Lower lobe of right lung (tissue), 2 donors: Measurements from ENCODE around the gene FGD5. TPM values are rescaled to one million over a fixed set of nuclear protein-coding genes. Genes with fewer than 3 reads are reported as not detected.

Experiments used
- ATAC-seq, 2 donors: fragments of 200-7000 bp; cut with Tn5 transposase; one replicate each; pipeline ENCODE4 v1.9.1; 2020 to 2022; ENCODE audit warnings: mild to moderate bottlenecking in 2 of 2, moderate library complexity in 2 of 2
- DNase-seq: peaks from one replicate; pipeline ENCODE4 v3.0.0-alpha.2; 2020
- H3K27ac ChIP-seq: fragments of 200-600 bp; one replicate; pipeline ENCODE4 v1.8.0; 2022
- H3K27me3 ChIP-seq: fragments of 200-600 bp; one replicate; pipeline ENCODE4 v1.8.0; 2022; ENCODE audit warnings: low read depth
- H3K36me3 ChIP-seq: fragments of 200-600 bp; one replicate; pipeline ENCODE4 v1.8.0; 2022; ENCODE audit warnings: mild to moderate bottlenecking
- H3K4me1 ChIP-seq: fragments of 200-600 bp; one replicate; pipeline ENCODE4 v1.8.0; 2022
- H3K4me3 ChIP-seq: fragments of 200-600 bp; one replicate; pipeline ENCODE4 v1.8.0; 2022; ENCODE audit warnings: mild to moderate bottlenecking
- H3K9me3 ChIP-seq: fragments of 200-600 bp; one replicate; pipeline ENCODE4 v1.8.0; 2022
- CTCF ChIP-seq: fragments of 200-600 bp; IDR thresholded peaks from one replicate; pipeline ENCODE4 v1.8.0; 2022; ENCODE audit warnings: antibody characterized with exemption, mild to moderate bottlenecking
- intact Hi-C: fragments of 100-400 bp; cut with DNase I; formaldehyde crosslinking; loops from one replicate; pipeline ENCODE4 v1.11.0; 2022
- total RNA-seq: library from RNA; stranded (reverse); fragmentation: NEBNext Ultra II Directional; extraction: Animal tissue kit (Norgen Biotek cat#: 25700); gene quantifications from one replicate; pipeline ENCODE4 v1.2.1, GENCODE V29; 2021
- donor health status: DM: no; HTN: yes; CAD: no; lungs with severe emphysema.

The FGD5 gene
- total RNA-seq, 1 donor from 2014 or later: 85.0 TPM

DNA sequence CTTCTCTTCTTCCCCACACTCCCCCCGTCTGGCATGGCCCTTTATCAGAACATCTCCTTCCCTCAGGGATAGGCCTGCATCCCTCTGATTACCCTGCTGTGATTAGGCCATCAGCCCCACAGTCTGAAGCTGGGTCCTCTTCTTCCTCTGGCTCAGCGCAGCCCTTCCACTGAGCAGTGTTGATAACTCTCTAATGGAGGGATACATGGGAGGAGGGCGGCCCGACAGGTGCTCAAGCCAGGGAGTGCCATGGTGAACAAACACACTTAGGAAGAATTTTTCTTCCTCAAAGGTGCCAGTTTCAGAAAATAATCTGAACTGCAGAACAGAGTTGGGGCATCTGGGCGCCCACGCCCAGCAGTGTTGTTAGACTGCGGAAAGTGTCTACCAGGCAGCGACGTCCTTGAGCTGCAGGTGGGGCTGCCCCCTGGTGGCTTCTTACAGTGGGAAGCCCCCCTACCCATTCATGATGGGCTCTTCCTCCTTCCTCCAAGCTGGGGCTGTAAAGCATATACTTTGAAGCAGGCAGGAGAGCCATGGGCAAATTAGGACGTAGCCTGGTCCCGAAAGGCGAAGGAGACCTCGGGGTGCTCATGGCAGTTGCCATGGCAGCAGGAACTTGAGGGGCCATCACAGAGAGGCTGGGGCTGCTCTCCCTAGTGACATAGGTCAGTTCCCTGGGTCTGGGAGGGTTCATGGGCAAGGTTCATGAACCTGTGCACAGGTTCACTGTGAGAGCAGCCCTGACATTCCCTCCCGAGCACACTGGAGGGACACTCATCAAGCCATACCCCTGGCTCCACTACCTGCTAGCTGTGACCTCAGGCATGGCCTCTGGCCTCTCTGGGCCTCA lies 95.4 kb downstream of the FGD5 start:
- no peak overlapping the region for H3K4me3 ChIP-seq
- H3K36me3 ChIP-seq: peaks cover 46% of the 10 kb centered on the region
- no peak for DNase-seq
- intact Hi-C loops: no loop called here
- H3K27me3 ChIP-seq: no peaks in the 10 kb centered on the region
- no peak overlapping the region for H3K27ac ChIP-seq
- H3K4me1 ChIP-seq: no peaks in the 10 kb centered on the region
- peak in 1 of 2 donors; percentile 5 for ATAC-seq
- H3K9me3 ChIP-seq: no peaks in the 10 kb centered on the region
- TF ChIP-seq CTCF: no peak

GRCh38 chr3:14914779-14915117 lies 96.0 kb downstream of the FGD5 start:
- H3K4me1 ChIP-seq: no peaks in the 10 kb centered on the region
- no peak overlapping the region for H3K27ac ChIP-seq
- H3K9me3 ChIP-seq: no peaks in the 10 kb centered on the region
- ATAC-seq (peak in 1 of 2 donors; percentile 10), DNase-seq (no peak)
- H3K27me3 ChIP-seq: no peaks in the 10 kb centered on the region
- intact Hi-C loops: no loop called here
- H3K4me3 ChIP-seq: no peak overlapping the region
- no peak for TF ChIP-seq CTCF
- peaks cover 49% of the 10 kb centered on the region for H3K36me3 ChIP-seq

- intact Hi-C loops: no loop called here
- ATAC-seq (no peak), DNase-seq (no peak)
- Histone ChIP-seq H3K9me3 (no peaks in the 10 kb centered on the region), H3K4me3 (no peak overlapping the region), H3K4me1 (peaks cover under 1% of the 10 kb centered on the region), H3K27ac (no peak overlapping the region), H3K36me3 (peaks cover 50% of the 10 kb centered on the region), H3K27me3 (no peaks in the 10 kb centered on the region)
- no peak for TF ChIP-seq CTCF
Measured at GRCh38 chr3:14915636-14916222, 97.0 kb downstream of the FGD5 start.

DNA sequence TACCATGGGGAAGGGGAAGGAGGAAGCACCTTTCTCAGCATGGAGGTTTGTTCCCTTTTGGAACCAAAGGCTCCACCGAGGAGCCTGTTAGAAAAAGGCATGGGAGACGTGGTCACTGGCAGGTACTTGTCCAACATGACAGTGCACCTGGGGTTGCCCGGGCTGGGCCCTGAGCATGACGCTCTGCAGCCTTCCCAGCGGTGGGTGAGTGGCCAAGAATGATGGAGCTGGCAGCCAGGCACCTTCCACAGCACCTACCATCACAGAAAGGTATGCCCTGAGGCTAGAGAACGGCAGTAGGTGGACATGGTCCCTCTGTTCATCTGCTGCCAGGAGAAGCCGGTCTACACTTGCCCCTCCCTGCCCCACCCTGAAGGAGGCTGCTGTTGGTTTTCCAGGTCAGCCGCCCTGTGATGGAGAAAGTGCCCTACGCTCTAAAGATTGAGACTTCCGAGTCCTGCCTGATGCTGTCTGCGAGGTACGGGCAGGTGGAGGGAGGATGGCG lies 99.6 kb downstream of the FGD5 start:
- Histone ChIP-seq H3K27ac (no peak overlapping the region), H3K36me3 (peaks cover 51% of the 10 kb centered on the region), H3K4me1 (peaks cover 10% of the 10 kb centered on the region), H3K4me3 (no peak overlapping the region), H3K9me3 (no peaks in the 10 kb centered on the region), H3K27me3 (no peaks in the 10 kb centered on the region)
- intact Hi-C loops: no loop called here
- ATAC-seq (no peak), DNase-seq (no peak)
- no peak for TF ChIP-seq CTCF

- no peak for TF ChIP-seq CTCF
- Histone ChIP-seq H3K4me1 (peaks cover 10% of the 10 kb centered on the region), H3K4me3 (no peak overlapping the region), H3K36me3 (peaks cover 56% of the 10 kb centered on the region), H3K27ac (no peak overlapping the region), H3K27me3 (no peaks in the 10 kb centered on the region), H3K9me3 (no peaks in the 10 kb centered on the region)
- intact Hi-C loops: loop anchor here (10.0 kb wide), 1 partner anchor 126 kb away; no protein-coding TSS in a partner anchor
- DNase-seq (no peak), ATAC-seq (no peak)
Measured at GRCh38 chr3:14920536-14920935, 101.8 kb downstream of the FGD5 start.
